Neural crest cell (in vitro differentiated cells): ENCODE data around the gene NHSL2. TPM values are rescaled to one million over a fixed set of nuclear protein-coding genes. Genes with fewer than 3 reads are reported as not detected.

Experiments
- DNase-seq: peaks from one replicate; pipeline ENCODE4 v3.0.0; 2021; ENCODE audit warnings: low read depth, mixed read lengths, low spot score
- H3K27ac Mint-ChIP-seq: one replicate; pipeline ENCODE4 v1.8.0; 2021; ENCODE audit warnings: mild to moderate bottlenecking, mixed read lengths; ENCODE audit not compliant: unreplicated experiment
- H3K27me3 Mint-ChIP-seq: 2 replicates; pipeline ENCODE4 v1.8.0; 2021; ENCODE audit warnings: low read depth, mild to moderate bottlenecking, mixed read lengths
- H3K36me3 Mint-ChIP-seq: 2 replicates; pipeline ENCODE4 v1.8.0; 2021; ENCODE audit warnings: low read depth, mild to moderate bottlenecking, mixed read lengths
- H3K4me1 Mint-ChIP-seq: 2 replicates; pipeline ENCODE4 v1.8.0; 2021; ENCODE audit warnings: mixed read lengths
- H3K4me3 Mint-ChIP-seq: one replicate; pipeline ENCODE4 v1.8.0; 2021; ENCODE audit warnings: mild to moderate bottlenecking, mixed read lengths
- H3K9me3 Mint-ChIP-seq: 2 replicates; pipeline ENCODE4 v1.8.0; 2021; ENCODE audit warnings: mixed read lengths
- total RNA-seq: library from RNA; stranded (reverse); gene quantifications from 2 replicates; pipeline ENCODE4 v1.2.1, GENCODE V29; 2021
- TF ChIP-seq, protein P1 (sequence below): fragments of 200-600 bp; sonication (generic); conservative IDR thresholded peaks from 2 replicates; pipeline ENCODE4 v1.5.0; 2021; ENCODE audit warnings: antibody characterized with exemption, mild to moderate bottlenecking

The NHSL2 gene
- total RNA-seq, 1 donor from 2014 or later: 9.9 TPM

- no peak for DNase-seq
Observed at GRCh38 chrX:72041176-72041575, 130.5 kb downstream of the NHSL2 start.

DNA sequence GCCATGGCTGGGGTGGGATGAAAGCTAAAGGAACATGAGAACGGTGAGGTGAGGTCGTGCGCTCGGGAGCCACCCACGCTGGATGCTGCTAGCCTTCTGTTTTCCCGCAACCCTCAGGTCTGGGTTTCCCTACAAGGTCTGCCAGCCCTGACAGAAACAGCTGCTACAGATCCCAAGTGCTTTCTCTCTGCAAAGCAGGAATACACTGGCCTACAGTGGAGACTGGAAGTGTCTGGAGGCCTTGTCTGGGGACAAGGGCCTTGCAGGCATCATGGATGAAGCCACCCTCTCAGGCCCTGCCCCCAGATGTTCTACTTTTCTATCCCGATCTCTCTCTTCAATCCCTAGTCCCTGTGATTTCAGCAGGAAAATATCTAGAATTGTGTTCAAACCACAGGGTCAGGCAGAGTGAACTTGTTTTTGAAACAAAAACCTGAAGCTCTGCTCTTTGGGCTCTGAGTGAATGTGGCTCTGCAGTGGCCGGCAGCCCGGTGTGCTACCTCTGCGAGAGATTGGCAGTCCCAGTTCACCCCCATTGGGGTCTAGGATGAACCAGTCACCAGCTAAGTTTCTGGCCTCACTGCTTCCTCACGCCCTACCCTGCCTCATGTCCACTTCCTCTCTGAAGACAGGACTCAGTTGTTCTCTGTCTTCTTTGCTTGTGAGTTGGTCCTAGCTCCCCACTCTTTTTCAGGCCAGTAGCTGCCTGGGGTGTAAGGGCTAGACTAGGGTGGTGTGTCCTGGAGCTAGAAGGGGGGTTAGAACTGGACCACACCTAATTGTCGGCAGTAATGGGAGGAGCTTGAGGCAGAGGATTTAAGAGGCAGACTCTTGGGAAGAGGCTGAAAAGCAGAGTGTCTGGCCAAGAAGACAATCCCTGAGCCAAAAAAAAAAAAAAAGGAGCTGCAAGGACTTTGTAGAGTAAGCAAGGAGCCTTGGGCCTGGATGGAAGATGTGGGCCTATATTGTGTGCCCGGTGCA, 131.5 kb downstream of the NHSL2 start:
- TF ChIP-seq, protein P1, sequence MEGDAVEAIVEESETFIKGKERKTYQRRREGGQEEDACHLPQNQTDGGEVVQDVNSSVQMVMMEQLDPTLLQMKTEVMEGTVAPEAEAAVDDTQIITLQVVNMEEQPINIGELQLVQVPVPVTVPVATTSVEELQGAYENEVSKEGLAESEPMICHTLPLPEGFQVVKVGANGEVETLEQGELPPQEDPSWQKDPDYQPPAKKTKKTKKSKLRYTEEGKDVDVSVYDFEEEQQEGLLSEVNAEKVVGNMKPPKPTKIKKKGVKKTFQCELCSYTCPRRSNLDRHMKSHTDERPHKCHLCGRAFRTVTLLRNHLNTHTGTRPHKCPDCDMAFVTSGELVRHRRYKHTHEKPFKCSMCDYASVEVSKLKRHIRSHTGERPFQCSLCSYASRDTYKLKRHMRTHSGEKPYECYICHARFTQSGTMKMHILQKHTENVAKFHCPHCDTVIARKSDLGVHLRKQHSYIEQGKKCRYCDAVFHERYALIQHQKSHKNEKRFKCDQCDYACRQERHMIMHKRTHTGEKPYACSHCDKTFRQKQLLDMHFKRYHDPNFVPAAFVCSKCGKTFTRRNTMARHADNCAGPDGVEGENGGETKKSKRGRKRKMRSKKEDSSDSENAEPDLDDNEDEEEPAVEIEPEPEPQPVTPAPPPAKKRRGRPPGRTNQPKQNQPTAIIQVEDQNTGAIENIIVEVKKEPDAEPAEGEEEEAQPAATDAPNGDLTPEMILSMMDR: no peak
- Mint-ChIP-seq H3K4me1 (peaks cover 12% of the 10 kb centered on the region), H3K27ac (peak overlapping the region; percentile 29)

More at GRCh38 chrX:72041176-72041575, 130.5 kb downstream of the NHSL2 start:
- Mint-ChIP-seq H3K36me3 (peaks cover 3% of the 10 kb centered on the region), H3K27me3 (no peaks in the 10 kb centered on the region), H3K4me3 (no peak overlapping the region), H3K4me1 (peaks cover 10% of the 10 kb centered on the region), H3K27ac (no peak overlapping the region), H3K9me3 (peaks cover 7% of the 10 kb centered on the region)
- TF ChIP-seq, protein P1: no peak

GRCh38 chrX:72042852-72043248, 132.2 kb downstream of the NHSL2 start:
- Mint-ChIP-seq H3K4me3 (no peak overlapping the region), H3K27ac (no peak overlapping the region), H3K9me3 (peaks cover 3% of the 10 kb centered on the region), H3K27me3 (no peaks in the 10 kb centered on the region), H3K36me3 (peaks cover 3% of the 10 kb centered on the region), H3K4me1 (peaks cover 12% of the 10 kb centered on the region)
- DNase-seq: no peak
- TF ChIP-seq, protein P1: no peak

More for the DNA sequence above, 131.5 kb downstream of the NHSL2 start:
- Mint-ChIP-seq H3K4me3 (no peak overlapping the region), H3K36me3 (peaks cover 3% of the 10 kb centered on the region), H3K27me3 (no peaks in the 10 kb centered on the region), H3K9me3 (peaks cover 3% of the 10 kb centered on the region)
- DNase-seq: no peak

- H3K27me3 Mint-ChIP-seq: no peaks in the 10 kb centered on the region
- no peak overlapping the region for H3K4me3 Mint-ChIP-seq
- peaks cover 3% of the 10 kb centered on the region for H3K9me3 Mint-ChIP-seq
- H3K36me3 Mint-ChIP-seq: peaks cover 3% of the 10 kb centered on the region
- TF ChIP-seq, protein P1: no peak
- H3K4me1 Mint-ChIP-seq: peaks cover 12% of the 10 kb centered on the region
- DNase-seq: no peak
- no peak overlapping the region for H3K27ac Mint-ChIP-seq
Observed at GRCh38 chrX:72043636-72044035, 133.0 kb downstream of the NHSL2 start.

DNA sequence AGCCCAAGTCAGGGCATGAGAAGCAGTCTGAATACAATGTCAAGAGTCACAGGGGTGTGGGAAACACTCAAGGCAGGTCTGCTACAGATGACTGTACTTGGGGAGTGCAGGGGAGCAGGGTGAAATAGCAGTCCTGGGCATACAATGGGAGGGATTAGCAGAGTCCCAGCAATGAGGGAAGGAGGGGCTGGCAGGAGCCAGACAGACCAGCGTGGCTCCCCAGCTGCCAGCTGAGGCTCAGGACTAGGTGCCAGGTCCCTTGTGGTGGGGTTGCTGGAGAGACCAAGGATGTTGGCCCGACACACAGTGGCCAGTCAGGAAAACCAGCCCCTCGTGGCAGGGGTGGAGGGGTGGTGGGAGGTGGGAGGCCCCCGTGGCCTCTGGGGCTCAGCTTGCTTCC, 134.5 kb downstream of the NHSL2 start:
- Mint-ChIP-seq H3K36me3 (peaks cover 2% of the 10 kb centered on the region), H3K27ac (no peak overlapping the region), H3K4me3 (no peak overlapping the region), H3K9me3 (peaks cover 1% of the 10 kb centered on the region), H3K4me1 (peaks cover 12% of the 10 kb centered on the region), H3K27me3 (no peaks in the 10 kb centered on the region)
- no peak for DNase-seq
- TF ChIP-seq, protein P1: no peak
